Type B pancreatic cell (in vitro differentiated cells): ENCODE data around the gene XRRA1. TPM values are rescaled to one million over a fixed set of nuclear protein-coding genes. Genes with fewer than 3 reads are reported as not detected.

Experiments
- DNase-seq: peaks from one replicate; pipeline ENCODE4 v3.0.0; 2021; ENCODE audit warnings: mixed read lengths; ENCODE audit not compliant: unreplicated experiment; ENCODE audit errors: extremely low spot score
- H3K27ac Mint-ChIP-seq: 2 replicates; pipeline ENCODE4 v1.8.0; 2021; ENCODE audit warnings: mild to moderate bottlenecking, mixed read lengths
- H3K27me3 Mint-ChIP-seq: 2 replicates; pipeline ENCODE4 v1.8.0; 2021; ENCODE audit warnings: mixed read lengths
- H3K36me3 Mint-ChIP-seq: 2 replicates; pipeline ENCODE4 v1.8.0; 2021; ENCODE audit warnings: mixed read lengths
- H3K4me1 Mint-ChIP-seq: one replicate; pipeline ENCODE4 v1.8.0; 2021; ENCODE audit warnings: mixed read lengths; ENCODE audit not compliant: unreplicated experiment
- H3K4me3 Mint-ChIP-seq: 2 replicates; pipeline ENCODE4 v1.8.0; 2021; ENCODE audit warnings: mild to moderate bottlenecking, mixed read lengths
- H3K9me3 Mint-ChIP-seq: 2 replicates; pipeline ENCODE4 v1.8.0; 2021; ENCODE audit warnings: mixed read lengths
- total RNA-seq: library from RNA; stranded (reverse); gene quantifications from 2 replicates; pipeline ENCODE4 v1.2.1, GENCODE V29; 2021; ENCODE audit warnings: low replicate concordance
- TF ChIP-seq, protein P1 (sequence below): fragments of 200-600 bp; sonication (generic); conservative IDR thresholded peaks from 2 replicates; pipeline ENCODE4 v1.5.0; 2021; ENCODE audit warnings: antibody characterized with exemption, mild to moderate bottlenecking

XRRA1 gene
- total RNA-seq, 1 donor from 2014 or later, result 8.8 TPM

DNA sequence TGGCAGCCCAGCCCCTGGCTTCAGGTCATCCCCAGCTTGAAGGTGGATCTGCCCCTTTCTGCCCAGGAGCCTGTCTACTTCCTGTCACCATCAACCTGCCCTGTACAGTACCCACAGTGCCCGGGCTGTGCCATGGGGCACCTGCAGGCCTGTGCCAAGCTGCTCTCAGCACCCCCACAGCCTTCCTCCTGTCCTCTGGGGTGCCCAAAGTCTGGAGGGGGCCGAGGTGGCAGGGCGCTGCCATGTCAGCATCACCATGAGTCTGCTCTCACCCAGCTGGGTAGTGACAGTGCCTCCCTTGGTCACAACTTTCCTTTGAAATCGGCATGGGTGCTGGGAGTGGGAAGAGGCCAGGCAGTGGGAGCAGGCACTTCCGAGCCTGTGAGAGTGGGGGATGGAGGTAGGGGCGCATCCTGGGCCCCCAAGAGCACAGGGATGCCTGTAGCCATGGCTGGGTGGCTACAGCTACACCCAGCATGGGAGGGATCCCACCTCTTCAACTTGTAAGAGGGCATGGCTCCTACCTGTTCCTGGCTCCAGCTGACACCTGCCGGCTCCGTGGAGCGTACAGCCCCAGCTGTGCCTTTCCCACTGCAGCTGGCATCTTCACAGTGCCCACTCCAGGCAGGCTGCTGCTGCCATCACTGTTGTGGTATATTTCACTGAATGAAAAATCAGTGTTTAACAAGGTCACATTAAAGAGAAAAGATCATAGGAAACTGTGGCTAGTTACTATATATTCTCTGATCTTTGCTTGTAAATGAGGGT lies 157.4 kb downstream of the XRRA1 start:
- H3K36me3 Mint-ChIP-seq, result peaks cover 27% of the 10 kb centered on the region
- TF ChIP-seq, protein P1, sequence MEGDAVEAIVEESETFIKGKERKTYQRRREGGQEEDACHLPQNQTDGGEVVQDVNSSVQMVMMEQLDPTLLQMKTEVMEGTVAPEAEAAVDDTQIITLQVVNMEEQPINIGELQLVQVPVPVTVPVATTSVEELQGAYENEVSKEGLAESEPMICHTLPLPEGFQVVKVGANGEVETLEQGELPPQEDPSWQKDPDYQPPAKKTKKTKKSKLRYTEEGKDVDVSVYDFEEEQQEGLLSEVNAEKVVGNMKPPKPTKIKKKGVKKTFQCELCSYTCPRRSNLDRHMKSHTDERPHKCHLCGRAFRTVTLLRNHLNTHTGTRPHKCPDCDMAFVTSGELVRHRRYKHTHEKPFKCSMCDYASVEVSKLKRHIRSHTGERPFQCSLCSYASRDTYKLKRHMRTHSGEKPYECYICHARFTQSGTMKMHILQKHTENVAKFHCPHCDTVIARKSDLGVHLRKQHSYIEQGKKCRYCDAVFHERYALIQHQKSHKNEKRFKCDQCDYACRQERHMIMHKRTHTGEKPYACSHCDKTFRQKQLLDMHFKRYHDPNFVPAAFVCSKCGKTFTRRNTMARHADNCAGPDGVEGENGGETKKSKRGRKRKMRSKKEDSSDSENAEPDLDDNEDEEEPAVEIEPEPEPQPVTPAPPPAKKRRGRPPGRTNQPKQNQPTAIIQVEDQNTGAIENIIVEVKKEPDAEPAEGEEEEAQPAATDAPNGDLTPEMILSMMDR, result no peak
- no peak for DNase-seq
- H3K27ac Mint-ChIP-seq, result no peak overlapping the region
- H3K9me3 Mint-ChIP-seq, result no peaks in the 10 kb centered on the region
- H3K4me3 Mint-ChIP-seq, result no peak overlapping the region
- no peaks in the 10 kb centered on the region for H3K4me1 Mint-ChIP-seq
- no peaks in the 10 kb centered on the region for H3K27me3 Mint-ChIP-seq

Other genes with a start within 250 kb of the XRRA1 start
- gene CHRDL2, start 217.7 kb downstream of the XRRA1 start, total RNA-seq, result 1.4 TPM in 1 of 2 replicates, not detected in the other
- 16.8 and 18.8 TPM in 2 replicates for gene RNF169, start 200.2 kb downstream of the XRRA1 start, total RNA-seq
- 161 and 190 TPM in 2 replicates for gene SPCS2, start 175 bp upstream of the XRRA1 start, total RNA-seq
- 5.5 and 10.8 TPM in 2 replicates for gene NEU3, start 39.8 kb upstream of the XRRA1 start, total RNA-seq
- not detected in 2 replicates for gene OR2AT4, start 147.8 kb upstream of the XRRA1 start, total RNA-seq
- gene SLCO2B1, start 202.0 kb upstream of the XRRA1 start, total RNA-seq, result 5.6 and 23.5 TPM in 2 replicates